CD14-positive monocyte (primary cell): ENCODE results near the gene GMPPA. TPM values are rescaled to one million over a fixed set of nuclear protein-coding genes. Genes with fewer than 3 reads are reported as not detected.

Experiments used
- DNase-seq, 3 donors: peaks; one replicate each; pipeline ENCODE4 v3.0.0-alpha.2; 2011 to 2022
- H2AFZ ChIP-seq: 2 replicates; pipeline ENCODE4 v1.6.0; 2012; ENCODE audit warnings: mild to moderate bottlenecking, low read depth, low read length, inconsistent platforms; ENCODE audit not compliant: insufficient read depth, poor library complexity, severe bottlenecking
- H3K27ac ChIP-seq, 2 donors: 1 replicate in 1 of 2; 2 replicates in 1 of 2; pipeline ENCODE4 v1.5.1; 2012 to 2013; ENCODE audit warnings: low read length in 2 of 2, control low read depth in 1 of 2, inconsistent platforms in 1 of 2, low read depth in 1 of 2, mild to moderate bottlenecking in 1 of 2
- H3K27me3 ChIP-seq, 2 donors: one replicate each; pipeline versions ENCODE4 v1.6.0 to v1.6.1; 2011 to 2013; ENCODE audit warnings: low read length in 2 of 2; ENCODE audit not compliant: control insufficient read depth in 2 of 2, insufficient read depth in 2 of 2
- H3K36me3 ChIP-seq, 2 donors: replicated peaks in 1 of 2; 1 replicate in 1 of 2; 2 replicates in 1 of 2; pipeline versions ENCODE4 v1.5.1 to v1.6.1; 2012 to 2013; ENCODE audit warnings: low read length in 2 of 2, control low read depth in 1 of 2, inconsistent platforms in 1 of 2, mild to moderate bottlenecking in 1 of 2; ENCODE audit not compliant: insufficient read depth in 2 of 2, control insufficient read depth in 1 of 2
- H3K4me1 ChIP-seq, 2 donors: 1 replicate in 1 of 2; 2 replicates in 1 of 2; pipeline versions ENCODE4 v1.5.1 to v1.6.1; 2012 to 2013; ENCODE audit warnings: low read length in 2 of 2, control low read depth in 1 of 2, inconsistent platforms in 1 of 2, mild to moderate bottlenecking in 1 of 2, moderate library complexity in 1 of 2; ENCODE audit not compliant: insufficient read depth in 2 of 2, control insufficient read depth in 1 of 2
- H3K4me2 ChIP-seq: replicated peaks from 2 replicates; pipeline ENCODE3; 2012; ENCODE audit warnings: low read length, moderate library complexity, mild to moderate bottlenecking; ENCODE audit not compliant: poor library complexity, severe bottlenecking; ENCODE audit errors: extremely low read depth
- H3K4me3 ChIP-seq, 3 experiments: fragments of 200-600 bp in 1 of 3; sonication (generic) in 1 of 3; replicated peaks in 1 of 3; 1 replicate in 2 of 3; 2 replicates in 1 of 3; pipeline ENCODE4 v1.5.1; 2011 to 2013; ENCODE audit warnings: low read length in 3 of 3, mild to moderate bottlenecking in 3 of 3, control low read depth in 2 of 3, low read depth in 2 of 3, inconsistent platforms in 1 of 3, moderate library complexity in 1 of 3
- H3K79me2 ChIP-seq: 2 replicates; pipeline ENCODE4 v1.6.0; 2012; ENCODE audit warnings: mild to moderate bottlenecking, control low read depth, inconsistent platforms, low read length, moderate library complexity; ENCODE audit not compliant: insufficient read depth
- H3K9ac ChIP-seq: 2 replicates; pipeline ENCODE4 v1.6.0; 2017; ENCODE audit warnings: low read length, mild to moderate bottlenecking; ENCODE audit not compliant: insufficient read depth, poor library complexity, severe bottlenecking
- H3K9me3 ChIP-seq, 2 donors: replicated peaks in 1 of 2; 1 replicate in 1 of 2; 2 replicates in 1 of 2; pipeline versions ENCODE4 v1.5.1 to v1.6.1; 2012 to 2013; ENCODE audit warnings: low read length in 2 of 2, control low read depth in 1 of 2; ENCODE audit not compliant: control insufficient read depth in 1 of 2, insufficient read depth in 1 of 2
- H4K20me1 ChIP-seq: 2 replicates; pipeline ENCODE4 v1.6.0; 2012; ENCODE audit warnings: mild to moderate bottlenecking, low read length, control low read depth, moderate library complexity; ENCODE audit not compliant: insufficient read depth
- H3K27ac Mint-ChIP-seq, 7 donors: one replicate each; pipeline ENCODE4 v1.8.0; 2020; ENCODE audit warnings: mild to moderate bottlenecking in 7 of 7, mixed read lengths in 7 of 7, moderate library complexity in 6 of 7, inconsistent platforms in 2 of 7
- H3K27me3 Mint-ChIP-seq, 3 donors: one replicate each; pipeline ENCODE4 v1.8.0; 2021 to 2022; ENCODE audit warnings: low read depth in 3 of 3, mild to moderate bottlenecking in 3 of 3, mixed read lengths in 3 of 3, moderate library complexity in 3 of 3, inconsistent platforms in 1 of 3
- H3K36me3 Mint-ChIP-seq, 2 donors: one replicate each; pipeline ENCODE4 v1.8.0; 2020; ENCODE audit warnings: mixed read lengths in 2 of 2, inconsistent platforms in 1 of 2, mild to moderate bottlenecking in 1 of 2
- H3K4me1 Mint-ChIP-seq: one replicate; pipeline ENCODE4 v1.8.0; 2020; ENCODE audit warnings: mild to moderate bottlenecking, mixed read lengths
- H3K4me3 Mint-ChIP-seq, 2 donors: one replicate each; pipeline ENCODE4 v1.8.0; 2020; ENCODE audit warnings: mild to moderate bottlenecking in 2 of 2, mixed read lengths in 2 of 2, moderate library complexity in 1 of 2
- H3K9me3 Mint-ChIP-seq, 7 donors: one replicate each; pipeline ENCODE4 v1.8.0; 2020 to 2022; ENCODE audit warnings: mixed read lengths in 7 of 7, mild to moderate bottlenecking in 6 of 7, moderate library complexity in 6 of 7, inconsistent platforms in 2 of 7
- CTCF ChIP-seq: fragments of 200-600 bp; IDR thresholded peaks from one replicate; pipeline ENCODE4 v1.8.0; 2022; ENCODE audit warnings: antibody characterized with exemption, mild to moderate bottlenecking
- WGBS: methylation state at CpG from one replicate; pipeline ENCODE4 v1.1.5; 2013; ENCODE audit warnings: missing lambda C conversion rate; ENCODE audit not compliant: insufficient coverage; 5-methylcytosine and 5-hydroxymethylcytosine counted together
- intact Hi-C, 2 donors: fragments of 100-400 bp; cut with micrococcal nuclease; formaldehyde crosslinking; loops; one replicate each; pipeline versions ENCODE4 v1.15.0 to v1.15.1; 2023
- polyA plus RNA-seq, 3 donors: library from polyadenylated mRNA; depleted of rRNA in 1 of 3; unstranded in 2 of 3; stranded (reverse) in 1 of 3; fragments of 300-500 nt in 2 of 3; fragments of >200 nt in 1 of 3; fragmentation: Illumina TruSeq in 2 of 3; gene quantifications; 1 replicate in 2 of 3; 2 replicates in 1 of 3; pipeline ENCODE4 v1.2.3, GENCODE V29; 2012 to 2021

GMPPA gene
- polyA plus RNA-seq, 3 donors: 35.5 to 71.2 (median 35.9) TPM

DNA sequence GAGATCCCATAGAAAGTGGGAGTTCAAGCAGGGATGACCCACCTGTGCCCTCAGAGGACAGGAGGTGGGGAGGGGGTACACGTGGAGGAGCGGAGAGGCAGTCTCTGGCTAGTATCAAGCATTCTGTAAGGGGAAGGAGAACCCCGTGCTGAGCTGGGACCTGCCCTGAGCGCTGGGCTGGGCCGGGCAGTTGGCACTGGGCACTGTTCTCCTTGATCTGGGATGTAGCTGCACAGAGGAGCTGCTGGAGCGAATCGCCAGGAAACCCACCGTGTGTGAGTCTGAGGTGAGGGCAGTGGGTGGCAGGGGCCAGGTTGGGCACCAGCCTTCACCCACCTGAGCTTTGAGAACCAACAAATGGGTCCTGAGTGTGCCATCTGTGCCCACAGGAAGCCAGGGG lies 19.8 kb upstream of the GMPPA start:
- Histone ChIP-seq H3K4me2 (no peak overlapping the region), H2AFZ (no peak overlapping the region), H3K27ac (no peak overlapping the region), H3K4me1 (no peaks in the 10 kb centered on the region), H3K27me3 (peaks cover 3 to 24% of the 10 kb centered on the region in 2 donors), H3K9me3 (no peaks in the 10 kb centered on the region), H3K36me3 (no peaks in the 10 kb centered on the region), H4K20me1 (no peaks in the 10 kb centered on the region), H3K79me2 (no peaks in the 10 kb centered on the region), H3K9ac (no peak overlapping the region), H3K4me3 (no peak overlapping the region)
- DNase-seq: no peak
- TF ChIP-seq CTCF: no peak
- no peak overlapping the region for H3K4me3 Mint-ChIP-seq
- intact Hi-C loops: loop anchor here in 1 of 2 donors (5.0 kb wide), 1 partner anchor 53 kb away; no protein-coding TSS in a partner anchor
- 90% methylated on average over 7 of the region's 8 CpGs for WGBS
- peaks cover 3% of the 10 kb centered on the region for H3K4me1 Mint-ChIP-seq
- peaks cover 0 to 2% (median 0%) of the 10 kb centered on the region in 7 donors for H3K9me3 Mint-ChIP-seq
- no peak overlapping the region for H3K27ac Mint-ChIP-seq
- H3K27me3 Mint-ChIP-seq: peaks cover 23 to 47% (median 40%) of the 10 kb centered on the region in 3 donors
- no peaks in the 10 kb centered on the region for H3K36me3 Mint-ChIP-seq

- H3K27ac Mint-ChIP-seq: peak overlapping the region in 1 of 7 donors; percentile 26
- intact Hi-C loops: no loop called here
- H3K27me3 ChIP-seq: peaks cover 5 to 32% of the 10 kb centered on the region in 2 donors
Measured at GRCh38 chr2:219480004-219480403, 18.7 kb upstream of the GMPPA start.

More at GRCh38 chr2:219480004-219480403, 18.7 kb upstream of the GMPPA start:
- no peak overlapping the region for H3K4me3 Mint-ChIP-seq
- H3K4me1 ChIP-seq: no peaks in the 10 kb centered on the region
- H3K79me2 ChIP-seq: no peaks in the 10 kb centered on the region
- no peak overlapping the region for H3K27ac ChIP-seq
- no peak for TF ChIP-seq CTCF
- no peaks in the 10 kb centered on the region for H3K36me3 ChIP-seq
- no peak overlapping the region for H3K9ac ChIP-seq
- H3K9me3 Mint-ChIP-seq: peaks cover 0 to 6% (median 1%) of the 10 kb centered on the region in 7 donors
- no peak overlapping the region for H3K4me2 ChIP-seq
- no peaks in the 10 kb centered on the region for H4K20me1 ChIP-seq
- peaks cover 29 to 55% (median 47%) of the 10 kb centered on the region in 3 donors for H3K27me3 Mint-ChIP-seq
- H2AFZ ChIP-seq: no peak overlapping the region
- 92% methylated on average over 8 of the region's 8 CpGs for WGBS
- H3K4me3 ChIP-seq: no peak overlapping the region
- DNase-seq: no peak
- no peaks in the 10 kb centered on the region for H3K9me3 ChIP-seq
- no peaks in the 10 kb centered on the region for H3K36me3 Mint-ChIP-seq
- peaks cover 4% of the 10 kb centered on the region for H3K4me1 Mint-ChIP-seq
